Measurements from ENCODE around the gene SPINT2. TPM values are rescaled to one million over a fixed set of nuclear protein-coding genes. Genes with fewer than 3 reads are reported as not detected.

Gene SPINT2
- total RNA-seq, 1 donor from 2014 or later = 171 TPM

- Histone ChIP-seq H3K4me1 (ENCODE audit: insufficient read depth, low read length) (peaks cover 23% of the 10 kb centered on the region), H3K79me2 (ENCODE audit: insufficient read depth, low read length) (no peaks in the 10 kb centered on the region), H4K20me1 (ENCODE audit: insufficient read depth, low read length) (no peaks in the 10 kb centered on the region), H3K9me3 (ENCODE audit: insufficient read depth, low read depth, low read length) (no peaks in the 10 kb centered on the region), H3K27me3 (ENCODE audit: insufficient read depth, low read length) (no peaks in the 10 kb centered on the region), H3K36me3 (ENCODE audit: insufficient read depth, low read length) (no peaks in the 10 kb centered on the region), H2AFZ (ENCODE audit: low read depth, low read length) (no peak overlapping the region), H3K4me3 (ENCODE audit: insufficient read depth, low read depth, low read length) (no peak overlapping the region), H3K27ac (ENCODE audit: low read depth, low read length) (no peak overlapping the region), H3K9ac (ENCODE audit: low read length) (no peak overlapping the region), H3K4me2 (ENCODE audit: low read length) (no peak overlapping the region)
- Mint-ChIP-seq H3K36me3 (ENCODE audit: low read depth, unreplicated experiment) (peaks cover 4% of the 10 kb centered on the region), H3K4me1 (ENCODE audit: low read depth, unreplicated experiment) (peaks cover 32% of the 10 kb centered on the region), H3K27ac (ENCODE audit: unreplicated experiment) (peak overlapping the region; percentile 6), H3K27me3 (ENCODE audit: low read depth, unreplicated experiment) (no peaks in the 10 kb centered on the region), H3K9me3 (ENCODE audit: unreplicated experiment) (no peaks in the 10 kb centered on the region), H3K4me3 (ENCODE audit: unreplicated experiment) (peak overlapping the region; percentile 23)
- no peak for FAIRE-seq
- DNase-seq (ENCODE audit: low read depth) = no peak
- TF ChIP-seq EZH2 (IDR thresholded peaks at IDR 0.05; ENCODE audit: insufficient read depth, low read length) (no peak), CTCF (IDR thresholded peaks at IDR 0.05; ENCODE audit: insufficient read depth, low read depth, low read length) (no peak)
Measured at GRCh38 chr19:38262585-38263268, 1.6 kb upstream of the SPINT2 start.

GRCh38 chr19:38263689-38264485 is 486 bp upstream of the SPINT2 start:
- Mint-ChIP-seq H3K27me3 (ENCODE audit: low read depth, unreplicated experiment) (no peaks in the 10 kb centered on the region), H3K4me1 (ENCODE audit: low read depth, unreplicated experiment) (peaks cover 39% of the 10 kb centered on the region), H3K36me3 (ENCODE audit: low read depth, unreplicated experiment) (peaks cover 4% of the 10 kb centered on the region), H3K27ac (ENCODE audit: unreplicated experiment) (peak overlapping the region; percentile 80), H3K4me3 (ENCODE audit: unreplicated experiment) (peak overlapping the region; percentile 86), H3K9me3 (ENCODE audit: unreplicated experiment) (no peaks in the 10 kb centered on the region)
- FAIRE-seq = no peak
- Histone ChIP-seq H3K27me3 (ENCODE audit: insufficient read depth, low read length) (no peaks in the 10 kb centered on the region), H4K20me1 (ENCODE audit: insufficient read depth, low read length) (no peaks in the 10 kb centered on the region), H3K79me2 (ENCODE audit: insufficient read depth, low read length) (no peaks in the 10 kb centered on the region), H3K9me3 (ENCODE audit: insufficient read depth, low read depth, low read length) (no peaks in the 10 kb centered on the region), H3K4me3 (ENCODE audit: insufficient read depth, low read depth, low read length) (peak overlapping the region; percentile 58), H3K27ac (ENCODE audit: low read depth, low read length) (no peak overlapping the region), H3K36me3 (ENCODE audit: insufficient read depth, low read length) (no peaks in the 10 kb centered on the region), H3K4me1 (ENCODE audit: insufficient read depth, low read length) (peaks cover 23% of the 10 kb centered on the region), H3K9ac (ENCODE audit: low read length) (peak overlapping the region; percentile 51), H2AFZ (ENCODE audit: low read depth, low read length) (peak overlapping the region; percentile 85), H3K4me2 (ENCODE audit: low read length) (peak overlapping the region; percentile 91)
- TF ChIP-seq EZH2 (IDR thresholded peaks at IDR 0.05; ENCODE audit: insufficient read depth, low read length) (no peak), CTCF (IDR thresholded peaks at IDR 0.05; ENCODE audit: insufficient read depth, low read depth, low read length) (no peak)
- DNase-seq (ENCODE audit: low read depth) = peak; percentile 54
